Pons (tissue), 1 donor: ENCODE data around the gene SYNGR3.

Experiments
- DNase-seq: peaks from one replicate; pipeline ENCODE4 v3.0.0-alpha.2; 2016; ENCODE audit warnings: low spot score

The SYNGR3 gene

GRCh38 chr16:2042171-2042985, 52.6 kb downstream of the SYNGR3 start:
- DNase-seq: no peak

- no peak for DNase-seq
Measured at GRCh38 chr16:2042986-2043666, 53.4 kb downstream of the SYNGR3 start.
